HG02642 (cell line): Measurements from ENCODE around the gene MITF.

Experiments used
- ATAC-seq: cut with Tn5 transposase; IDR thresholded peaks from one replicate; pipeline ENCODE4 v1.9.1; 2021; ENCODE audit warnings: mild to moderate bottlenecking; ENCODE audit not compliant: unreplicated experiment, poor library complexity

The MITF gene

DNA sequence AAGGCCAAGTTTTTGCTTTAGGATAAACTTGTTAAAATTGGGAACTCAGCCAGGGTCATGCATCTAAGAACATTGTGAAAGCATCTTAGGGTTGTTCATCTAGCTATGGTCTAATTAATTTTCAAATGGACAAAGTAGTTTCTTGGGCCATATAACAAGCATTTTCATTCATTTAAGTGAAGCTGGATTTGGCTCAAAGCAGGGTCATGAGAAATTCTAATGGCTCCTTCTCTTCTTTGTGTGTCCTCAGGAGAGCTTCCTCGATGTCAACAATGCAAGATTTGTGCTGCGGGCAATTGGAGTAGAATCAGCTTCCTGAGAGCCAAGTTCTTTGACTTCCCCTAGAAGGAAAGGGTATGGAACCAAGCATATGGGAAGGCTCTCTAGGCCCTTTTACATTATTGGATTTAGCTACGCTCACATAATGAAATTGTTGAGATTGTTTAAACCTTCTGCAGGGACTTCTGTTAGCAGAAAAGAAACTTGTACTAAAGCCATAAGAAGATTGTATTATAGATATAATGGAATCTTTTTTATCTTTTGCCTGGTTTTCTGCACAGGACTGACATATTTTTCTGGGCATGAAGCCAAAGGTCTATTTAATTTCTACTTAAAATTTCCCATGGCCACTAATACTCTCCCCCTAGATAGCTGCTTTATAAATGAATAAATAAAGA lies 258.5 kb downstream of the MITF start:
- ATAC-seq: no peak

- no peak for ATAC-seq
These were observed 259.5 kb downstream of the MITF start for GRCh38 chr3:69998759-69999139.

DNA sequence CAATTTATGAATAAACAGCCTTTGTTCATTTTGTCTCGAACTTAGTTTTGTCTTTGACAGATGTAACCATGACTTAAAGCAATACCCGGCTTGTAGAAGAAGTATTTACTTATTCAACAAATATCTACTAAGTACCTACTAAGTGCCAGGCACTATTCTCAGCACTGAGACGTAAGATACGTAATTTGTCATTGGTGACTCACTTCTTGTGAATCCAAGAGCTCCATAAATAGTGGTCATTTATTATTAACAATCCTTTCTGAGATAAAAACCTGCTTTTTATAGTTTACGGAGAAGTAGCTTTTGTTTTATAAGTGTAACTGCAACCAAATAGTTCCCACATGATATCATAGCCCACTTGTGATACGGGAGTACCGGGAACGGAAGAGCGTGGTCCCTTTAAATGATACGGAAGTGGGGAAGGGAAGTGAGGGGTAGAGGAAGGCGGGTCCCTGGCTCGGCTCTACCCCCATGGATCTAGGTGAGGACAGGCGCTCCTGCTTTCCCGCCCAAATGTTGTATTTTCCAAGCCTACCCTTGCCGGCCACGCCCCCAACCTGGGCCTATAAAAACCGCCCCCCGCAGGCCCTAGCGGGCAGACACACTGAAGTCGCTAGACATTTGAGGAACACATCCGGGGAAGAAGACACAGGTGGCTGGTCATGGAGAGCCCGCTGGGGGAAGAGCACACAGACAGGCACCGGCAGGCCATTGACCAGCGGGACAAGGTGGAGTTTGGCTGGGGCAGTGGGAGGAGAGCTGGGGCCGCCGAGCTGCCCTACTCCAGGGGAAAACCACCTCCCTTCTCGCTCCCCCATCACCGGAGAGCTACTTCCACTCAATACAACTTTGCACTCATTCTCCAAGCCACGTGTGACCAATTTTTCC lies 260.1 kb downstream of the MITF start, which contains the start of gene SAMMSON:
SAMMSON (plus strand) TSS at position 594 of the 888 bp plus-strand sequence.
- ATAC-seq: no peak

- ATAC-seq: no peak
These were observed 260.8 kb downstream of the MITF start for GRCh38 chr3:70000028-70000410.

GRCh38 chr3:70000563-70001081 lies 261.4 kb downstream of the MITF start:
- no peak for ATAC-seq

DNA sequence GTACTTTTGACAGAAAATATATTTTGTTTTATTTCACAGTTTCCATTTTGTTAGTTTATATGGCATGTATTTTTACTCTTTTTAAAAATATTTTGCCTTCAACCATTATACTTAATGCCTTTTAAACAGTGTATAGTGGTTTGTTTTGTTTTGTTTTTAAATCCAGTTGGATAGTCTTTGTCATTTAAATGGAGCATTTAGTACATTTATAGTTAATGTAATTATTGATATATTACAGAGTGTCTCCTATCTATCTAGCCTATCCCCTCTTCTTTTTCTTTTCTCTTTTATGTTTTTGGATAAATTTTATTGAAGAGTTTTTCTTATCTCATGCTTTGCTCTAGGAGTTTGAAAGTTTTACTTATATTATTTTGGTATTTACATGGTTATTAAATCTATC lies 263.9 kb downstream of the MITF start:
- ATAC-seq: no peak

DNA sequence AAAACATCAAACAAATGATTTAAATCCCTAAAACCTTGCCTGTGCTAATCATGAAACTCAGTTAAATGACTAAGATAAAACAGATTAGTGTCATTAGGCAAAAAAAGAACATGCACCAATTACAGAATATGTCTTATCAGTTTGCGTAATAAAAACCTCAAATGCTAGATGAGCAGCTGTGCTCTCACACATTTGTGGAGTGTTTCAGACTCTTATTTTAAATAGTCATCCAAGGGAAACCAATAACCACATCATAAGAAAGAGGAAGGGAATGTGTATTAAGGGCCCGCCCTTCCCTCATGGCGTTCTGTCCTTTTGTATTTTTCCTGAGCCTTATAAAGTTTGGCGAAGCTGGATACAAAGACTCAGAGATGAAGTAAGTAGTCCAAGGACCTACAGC lies 266.8 kb downstream of the MITF start:
- ATAC-seq: no peak

DNA sequence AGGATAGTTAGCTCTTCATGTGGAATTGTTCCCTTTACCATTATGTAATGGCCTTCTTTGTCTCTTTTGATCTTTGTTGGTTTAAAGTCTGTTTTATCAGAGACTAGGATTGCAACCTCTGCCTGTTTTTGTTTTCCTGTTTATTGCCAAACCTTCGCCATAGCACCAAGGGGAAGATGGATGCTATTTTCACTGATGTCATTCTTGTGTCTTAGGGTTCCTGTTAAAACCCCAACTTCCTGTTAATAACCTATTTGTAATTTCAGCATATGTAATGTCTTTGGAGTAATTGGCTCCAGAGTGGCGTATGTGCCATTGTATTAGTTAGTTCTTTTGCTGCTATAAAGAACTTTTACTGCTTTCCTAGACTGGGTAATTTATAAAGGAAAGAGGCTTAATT lies 271.1 kb downstream of the MITF start:
- ATAC-seq: no peak

DNA sequence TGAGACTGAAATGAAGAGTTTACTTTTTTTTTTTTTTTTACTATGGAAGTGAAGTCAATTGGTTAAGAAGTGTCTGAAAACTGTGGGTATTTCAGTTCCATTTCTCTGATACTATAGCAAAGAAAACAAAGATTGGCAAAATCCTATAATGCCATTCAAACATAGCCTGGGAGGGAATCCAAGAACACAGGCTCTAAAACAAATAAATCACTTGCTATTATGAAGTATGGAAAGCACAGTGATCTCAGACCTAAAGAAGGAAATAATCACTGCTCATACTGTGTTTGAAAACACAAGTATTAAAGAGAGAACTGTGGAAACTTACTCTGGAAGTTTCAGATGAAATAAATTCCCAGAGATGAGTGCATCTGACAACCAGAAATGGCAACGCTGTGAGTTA lies 272.3 kb downstream of the MITF start:
- no peak for ATAC-seq
